GM23338 (cell line): Measurements from ENCODE around the gene SOX13.

Experiments used
- CREB1 ChIP-seq: fragments of 250-450 bp; sonication (Bioruptor Pico); IDR thresholded peaks from 2 replicates; pipeline ENCODE4 v1.5.0; 2020; ENCODE audit warnings: low read depth, mild to moderate bottlenecking, moderate library complexity
- CTCF ChIP-seq, 2 experiments: fragments of 200-600 bp in 1 of 2; sonication (generic) in 1 of 2; conservative IDR thresholded peaks; 2 replicates each; pipeline versions ENCODE4 v1.5.1 to v1.6.1; 2016 to 2017; ENCODE audit warnings: antibody characterized with exemption in 2 of 2, low read depth in 2 of 2, mild to moderate bottlenecking in 2 of 2, moderate library complexity in 1 of 2
- ETS1 ChIP-seq: IDR thresholded peaks from 2 replicates; pipeline ENCODE4 v1.6.1; 2016; ENCODE audit warnings: antibody characterized with exemption
- EZH2 ChIP-seq: fragments of 200-600 bp; sonication (generic); IDR thresholded peaks from one replicate; pipeline ENCODE4 v1.8.0; 2017; ENCODE audit warnings: antibody characterized with exemption, mild to moderate bottlenecking, low read depth; ENCODE audit not compliant: unreplicated experiment
- EZH2phosphoT487 ChIP-seq: fragments of 200-600 bp; sonication (generic); IDR thresholded peaks from one replicate; pipeline ENCODE4 v1.8.1; 2018; ENCODE audit warnings: antibody characterized with exemption; ENCODE audit not compliant: unreplicated experiment
- JUNB ChIP-seq: IDR thresholded peaks from one replicate; pipeline ENCODE4 v1.6.1; 2016; ENCODE audit warnings: antibody characterized with exemption; ENCODE audit not compliant: unreplicated experiment
- NANOG ChIP-seq: IDR thresholded peaks from 2 replicates; pipeline ENCODE4 v1.6.1; 2016; ENCODE audit warnings: antibody characterized with exemption, borderline replicate concordance
- POLR2AphosphoS5 ChIP-seq: IDR thresholded peaks from 2 replicates; pipeline ENCODE4 v1.6.1; 2016; ENCODE audit warnings: antibody characterized with exemption, low read depth
- REST ChIP-seq: IDR thresholded peaks from one replicate; pipeline ENCODE4 v1.6.1; 2018; ENCODE audit warnings: antibody characterized with exemption; ENCODE audit not compliant: unreplicated experiment
- STAT1 ChIP-seq: IDR thresholded peaks from one replicate; pipeline ENCODE4 v1.6.1; 2016; ENCODE audit warnings: antibody characterized with exemption; ENCODE audit not compliant: unreplicated experiment
- ZNF114 ChIP-seq: fragments of 250-450 bp; sonication (Bioruptor Pico); IDR thresholded peaks from 2 replicates; pipeline ENCODE4 v1.5.0; 2020; ENCODE audit warnings: mild to moderate bottlenecking, moderate library complexity
- ZNF331 ChIP-seq: fragments of 250-450 bp; sonication (Bioruptor Pico); IDR thresholded peaks from 2 replicates; pipeline ENCODE4 v1.5.0; 2020; ENCODE audit warnings: low read depth, mild to moderate bottlenecking, moderate library complexity
- ZNF462 ChIP-seq: fragments of 250-450 bp; sonication (Bioruptor Pico); IDR thresholded peaks from 2 replicates; pipeline ENCODE4 v1.5.0; 2020; ENCODE audit warnings: mild to moderate bottlenecking, moderate library complexity

- TF ChIP-seq EZH2phosphoT487: no peak
- no peak for TF ChIP-seq CTCF (conservative IDR thresholded peaks at IDR 0.05; ENCODE audit: low read depth in 2 of 2)
- TF ChIP-seq ZNF114 (CRISPR knock-in tag): no peak
- no peak for TF ChIP-seq ETS1
- TF ChIP-seq NANOG: no peak
- no peak for TF ChIP-seq EZH2
- no peak for TF ChIP-seq ZNF331 (CRISPR knock-in tag)
- TF ChIP-seq POLR2AphosphoS5: no peak
- no peak for TF ChIP-seq REST
- TF ChIP-seq CREB1: no peak
- TF ChIP-seq ZNF462 (CRISPR knock-in tag): no peak
- no peak for TF ChIP-seq JUNB
- TF ChIP-seq STAT1: no peak
Observed at GRCh38 chr1:204029016-204029415, 43.9 kb upstream of the SOX13 start.
